NT2/D1 (cell line): ENCODE results near the gene UGT2B10.

Experiments
- YY1 ChIP-seq: IDR thresholded peaks from 2 replicates; pipeline ENCODE4 v1.6.1; 2011; ENCODE audit not compliant: insufficient read length, insufficient read depth
- ZNF274 ChIP-seq: IDR thresholded peaks from 2 replicates; pipeline ENCODE4 v1.6.1; 2011; ENCODE audit warnings: mild to moderate bottlenecking, low read depth, low read length

DNA sequence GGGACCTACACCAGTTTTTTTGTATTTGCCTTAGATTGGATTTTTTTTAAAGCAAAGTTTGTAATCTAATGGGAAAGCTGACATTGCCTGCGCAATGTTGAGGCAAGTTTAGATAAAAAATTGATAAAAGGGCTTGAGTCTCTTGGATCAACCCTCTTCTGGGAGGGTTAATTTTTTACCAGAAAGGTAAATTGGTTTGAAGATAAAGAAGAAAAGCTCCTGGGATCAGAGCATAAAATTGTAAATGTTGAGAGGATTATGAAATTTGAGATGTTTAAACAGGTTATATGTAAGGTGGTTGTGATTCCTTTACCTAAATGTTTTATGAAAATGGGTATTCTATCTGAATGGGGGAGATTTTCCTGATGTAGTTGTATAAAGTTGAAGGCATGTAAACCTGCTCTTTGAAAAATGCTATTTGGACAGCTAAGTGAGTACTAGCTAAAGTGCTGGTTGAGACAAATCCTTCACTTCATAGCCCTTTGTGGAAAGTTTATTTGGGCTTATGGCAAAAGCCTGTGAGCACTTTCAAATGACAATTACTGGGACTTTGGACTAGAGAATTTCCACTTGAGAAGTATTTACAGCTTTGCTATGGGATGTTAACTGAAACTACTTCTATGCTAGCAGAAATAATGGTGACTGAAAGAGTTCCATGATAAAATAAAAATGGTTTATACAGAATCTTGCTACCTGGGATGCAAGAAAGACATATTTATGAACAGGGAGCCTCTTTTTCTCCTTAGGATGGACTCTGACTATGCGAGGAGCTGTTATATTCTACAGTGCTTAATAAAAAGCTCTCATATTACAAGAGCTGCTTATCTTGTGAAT lies 56.2 kb downstream of the UGT2B10 start:
- TF ChIP-seq YY1 (no peak), ZNF274 (no peak)
